ENCODE data around the gene CTBS.

The CTBS gene

GRCh38 chr1:84539972-84540371 is 34.3 kb downstream of the CTBS start:
- TF ChIP-seq POLR2AphosphoS5 (IDR thresholded peaks at IDR 0.05; ENCODE audit: low read depth, low read length) (no peak), FOXP2 (optimal IDR thresholded peaks at IDR 0.05; ENCODE audit: borderline replicate concordance, extremely low read depth, extremely low read length, insufficient read depth) (no peak), TAF1 (IDR thresholded peaks at IDR 0.05; ENCODE audit: borderline replicate concordance, insufficient read depth, low read length) (no peak), SIN3A (IDR thresholded peaks at IDR 0.05; ENCODE audit: borderline replicate concordance, insufficient read depth, low read length) (no peak)

GRCh38 chr1:84538599-84538998 is 35.6 kb downstream of the CTBS start:
- TF ChIP-seq SIN3A (IDR thresholded peaks at IDR 0.05; ENCODE audit: borderline replicate concordance, insufficient read depth, low read length): no peak
- no peak for TF ChIP-seq REST (IDR thresholded peaks at IDR 0.05; ENCODE audit: insufficient read depth in 1 of 2, low read depth in 2 of 2, low read length in 2 of 2)
- no peak for TF ChIP-seq TAF1 (IDR thresholded peaks at IDR 0.05; ENCODE audit: borderline replicate concordance, insufficient read depth, low read length)
- no peak for TF ChIP-seq POLR2AphosphoS5 (IDR thresholded peaks at IDR 0.05; ENCODE audit: low read depth, low read length)
- TF ChIP-seq FOXP2 (optimal IDR thresholded peaks at IDR 0.05; ENCODE audit: borderline replicate concordance, extremely low read depth, extremely low read length, insufficient read depth): no peak

GRCh38 chr1:84525779-84526178 is 48.5 kb downstream of the CTBS start:
- TF ChIP-seq TAF1 (IDR thresholded peaks at IDR 0.05; ENCODE audit: borderline replicate concordance, insufficient read depth, low read length): no peak
- TF ChIP-seq REST (IDR thresholded peaks at IDR 0.05; ENCODE audit: insufficient read depth in 1 of 2, low read depth in 2 of 2, low read length in 2 of 2): no peak
- no peak for TF ChIP-seq POLR2AphosphoS5 (IDR thresholded peaks at IDR 0.05; ENCODE audit: low read depth, low read length)
- TF ChIP-seq SIN3A (IDR thresholded peaks at IDR 0.05; ENCODE audit: borderline replicate concordance, insufficient read depth, low read length): no peak
- no peak for TF ChIP-seq FOXP2 (optimal IDR thresholded peaks at IDR 0.05; ENCODE audit: borderline replicate concordance, extremely low read depth, extremely low read length, insufficient read depth)

- TF ChIP-seq SIN3A (IDR thresholded peaks at IDR 0.05; ENCODE audit: borderline replicate concordance, insufficient read depth, low read length): no peak
- no peak for TF ChIP-seq POLR2AphosphoS5 (IDR thresholded peaks at IDR 0.05; ENCODE audit: low read depth, low read length)
- no peak for TF ChIP-seq FOXP2 (optimal IDR thresholded peaks at IDR 0.05; ENCODE audit: borderline replicate concordance, extremely low read depth, extremely low read length, insufficient read depth)
- no peak for TF ChIP-seq REST (IDR thresholded peaks at IDR 0.05; ENCODE audit: insufficient read depth in 1 of 2, low read depth in 2 of 2, low read length in 2 of 2)
- TF ChIP-seq TAF1 (IDR thresholded peaks at IDR 0.05; ENCODE audit: borderline replicate concordance, insufficient read depth, low read length): no peak
Observed at GRCh38 chr1:84524590-84524989, 49.6 kb downstream of the CTBS start.

GRCh38 chr1:84510668-84511067 is 63.6 kb downstream of the CTBS start:
- TF ChIP-seq FOXP2 (optimal IDR thresholded peaks at IDR 0.05; ENCODE audit: borderline replicate concordance, extremely low read depth, extremely low read length, insufficient read depth) (no peak), POLR2AphosphoS5 (IDR thresholded peaks at IDR 0.05; ENCODE audit: low read depth, low read length) (no peak), SIN3A (IDR thresholded peaks at IDR 0.05; ENCODE audit: borderline replicate concordance, insufficient read depth, low read length) (no peak), REST (IDR thresholded peaks at IDR 0.05; ENCODE audit: insufficient read depth in 1 of 2, low read depth in 2 of 2, low read length in 2 of 2) (no peak), TAF1 (IDR thresholded peaks at IDR 0.05; ENCODE audit: borderline replicate concordance, insufficient read depth, low read length) (no peak)

Measured in PFSK-1 (cell line).